ENCODE results near the gene SLMAP.

- TF ChIP-seq POLR2AphosphoS5 (IDR thresholded peaks at IDR 0.05; ENCODE audit: borderline replicate concordance, low read depth, low read length) (no peak), EZH2 (IDR thresholded peaks at IDR 0.05) (no peak), FOXP2 (optimal IDR thresholded peaks at IDR 0.05; ENCODE audit: control extremely low read depth, extremely low read length, insufficient read depth) (no peak)
Observed at GRCh38 chr3:57896691-57897090, 140.6 kb downstream of the SLMAP start.
